GM18502 (cell line): ENCODE results near the gene RARA.

Experiments
- ATAC-seq: cut with Tn5 transposase; IDR thresholded peaks from one replicate; pipeline ENCODE4 v1.9.1; 2021; ENCODE audit warnings: mild to moderate bottlenecking; ENCODE audit not compliant: unreplicated experiment, poor library complexity

Gene RARA

DNA sequence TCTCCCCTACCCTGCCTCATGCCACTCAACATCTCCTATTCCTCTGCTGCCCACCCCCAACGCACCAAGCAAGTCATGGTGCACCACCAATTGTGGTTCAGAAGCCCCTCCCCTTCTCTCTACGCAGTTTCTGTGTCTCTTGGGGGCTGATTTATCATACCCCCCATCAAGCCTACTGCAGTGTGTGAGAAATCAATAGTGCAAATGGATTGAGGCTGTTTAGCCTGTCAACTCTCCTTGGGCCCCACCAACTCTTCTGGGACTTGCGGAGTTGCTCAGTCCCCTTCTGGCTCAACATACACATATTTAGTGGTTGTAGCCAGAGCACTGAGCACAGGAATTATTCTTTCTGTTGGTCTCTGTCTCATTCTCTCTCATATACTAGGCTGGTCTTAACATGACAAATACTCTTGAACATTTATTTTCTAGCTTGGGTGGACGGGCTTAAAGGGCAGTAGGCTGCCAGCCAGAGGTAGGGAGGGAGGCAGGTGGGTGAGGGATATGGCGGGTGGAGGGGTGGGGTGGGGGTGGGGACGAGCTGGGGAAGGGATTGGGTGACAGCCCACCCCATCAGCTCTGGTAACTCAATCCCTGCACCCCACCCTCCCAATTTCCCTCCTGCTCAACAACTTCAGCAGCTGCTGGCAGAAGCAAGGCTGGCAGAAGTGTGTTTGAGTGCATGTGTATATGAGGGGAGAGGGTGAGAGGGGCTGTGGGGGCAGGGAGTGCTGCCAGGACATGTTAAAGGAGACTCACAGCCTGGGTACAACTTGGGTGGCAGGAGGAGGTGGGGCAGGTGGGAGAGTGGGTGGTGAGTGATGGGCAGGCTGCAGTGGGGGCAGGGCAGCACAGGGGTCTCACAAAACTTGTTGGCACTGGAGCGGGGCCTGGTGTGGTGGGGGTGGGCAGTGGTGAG, 4.9 kb downstream of the RARA start:
- no peak for ATAC-seq

DNA sequence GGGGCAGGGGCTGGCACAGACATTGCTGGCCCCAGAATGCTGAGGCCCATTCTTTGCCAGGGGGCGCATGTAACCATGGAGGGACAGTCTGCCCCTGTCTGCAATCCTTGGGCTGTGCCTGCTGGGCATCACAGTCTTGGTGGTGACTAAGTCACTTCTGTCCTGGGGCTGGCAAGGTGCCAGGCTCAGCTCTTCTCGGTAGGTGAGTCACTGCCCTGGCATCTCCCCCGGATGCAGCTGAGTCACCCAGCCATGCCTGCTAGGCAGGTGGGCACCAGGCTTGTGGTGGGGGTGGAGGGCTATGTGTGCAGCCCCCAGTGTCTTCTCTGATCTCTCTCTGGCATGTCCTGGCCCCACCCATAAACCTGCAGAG, 5.6 kb downstream of the RARA start:
- no peak for ATAC-seq

DNA sequence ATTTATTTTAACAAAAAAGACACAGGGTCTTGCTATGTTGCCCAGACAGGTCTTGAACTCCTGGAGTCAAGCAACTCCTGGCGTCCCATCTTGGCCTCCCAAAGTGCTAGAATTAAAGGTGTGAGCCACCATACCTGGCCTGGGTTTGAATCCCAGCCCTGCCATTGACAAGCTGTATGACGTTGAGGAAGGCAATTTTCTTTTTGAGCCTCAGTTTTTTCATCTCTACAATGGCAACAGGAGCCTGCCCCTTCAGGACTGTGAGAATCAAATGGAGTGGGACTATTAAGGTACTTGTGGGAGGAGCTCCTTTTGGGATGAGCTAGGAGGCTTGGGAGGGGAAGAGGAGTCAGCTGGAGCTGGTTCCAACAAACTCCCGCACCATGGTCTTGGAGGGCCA, 6.2 kb downstream of the RARA start:
- ATAC-seq: no peak

DNA sequence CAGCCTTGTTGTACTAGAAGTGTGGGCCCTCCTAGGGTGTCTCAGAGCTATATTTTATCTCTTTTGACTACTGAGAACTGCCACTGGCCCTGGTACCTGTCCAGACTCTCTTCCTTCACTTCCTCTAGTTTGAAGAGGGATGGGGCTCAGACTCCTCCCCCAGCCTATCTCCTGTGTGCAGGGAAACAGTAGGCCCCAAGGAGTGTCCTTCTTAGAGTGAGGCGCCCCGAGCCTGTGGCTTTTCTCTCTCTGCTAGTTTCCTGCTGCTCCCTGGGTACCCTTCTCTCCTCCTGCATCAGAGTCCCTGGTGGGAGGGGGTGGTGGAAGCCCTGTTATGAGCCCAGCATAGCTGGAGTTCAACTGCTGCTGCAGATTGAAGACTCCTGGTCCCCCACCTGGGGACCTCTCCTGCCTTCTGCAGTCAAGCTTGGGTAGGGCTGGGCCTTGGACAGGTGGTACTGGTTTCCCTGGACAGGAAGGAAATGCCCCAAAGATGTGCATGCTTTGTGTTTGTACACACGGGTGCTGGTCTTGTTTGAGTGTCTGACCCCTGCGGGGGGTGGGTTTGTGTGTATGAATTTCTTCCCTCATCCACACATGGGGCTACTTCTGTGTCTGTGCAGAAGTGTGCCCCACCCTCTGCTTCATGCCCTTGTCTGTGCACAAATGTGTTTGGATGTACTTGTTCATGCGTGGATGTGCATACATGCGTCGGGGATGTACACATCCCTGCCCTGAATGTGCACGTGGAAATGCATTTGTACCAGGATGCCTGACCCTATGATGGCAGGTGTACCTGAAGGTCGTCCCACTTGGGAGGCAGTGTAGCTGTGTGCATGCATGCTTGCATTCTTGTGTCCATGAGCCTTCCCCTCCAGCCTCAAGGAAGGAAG, 6.9 kb downstream of the RARA start:
- no peak for ATAC-seq

DNA sequence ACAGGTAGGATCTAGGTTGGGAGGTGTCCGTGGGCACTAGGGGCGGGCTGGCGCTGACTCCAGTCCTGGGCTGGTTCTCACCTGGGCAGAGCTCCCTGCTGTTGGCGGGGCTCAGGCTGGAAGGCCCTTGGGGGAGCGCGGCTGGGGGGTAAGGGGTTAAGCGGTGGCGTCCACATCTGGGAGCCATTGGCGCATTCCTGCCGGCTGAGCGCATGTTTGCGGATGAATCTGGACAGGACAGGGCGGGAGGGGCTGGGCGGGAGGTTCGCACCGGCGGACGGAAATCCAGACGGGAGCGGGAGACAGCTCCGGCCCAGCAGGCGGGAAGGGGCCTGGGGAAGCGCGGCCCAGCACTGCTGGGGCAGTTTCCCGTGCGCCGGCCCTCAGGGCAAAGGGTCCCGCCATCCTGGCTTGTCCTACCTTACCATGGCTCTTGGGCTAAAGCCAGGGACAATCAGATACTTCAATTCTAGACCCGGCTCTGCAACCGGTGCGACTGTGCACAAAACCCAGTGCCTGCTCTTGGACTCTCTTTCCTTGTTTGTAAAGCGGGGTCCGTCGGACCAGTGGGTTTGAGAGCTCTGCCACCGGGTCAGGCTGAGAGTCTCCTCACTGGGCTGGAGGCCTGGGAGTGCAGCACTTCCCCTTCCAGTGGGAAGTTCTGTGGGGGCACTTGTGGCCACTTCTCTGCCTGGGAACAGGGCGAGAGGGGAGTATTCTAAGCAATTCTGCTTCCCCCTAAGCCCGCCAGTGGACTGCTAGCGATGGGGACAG, 7.8 kb downstream of the RARA start:
- no peak for ATAC-seq

DNA sequence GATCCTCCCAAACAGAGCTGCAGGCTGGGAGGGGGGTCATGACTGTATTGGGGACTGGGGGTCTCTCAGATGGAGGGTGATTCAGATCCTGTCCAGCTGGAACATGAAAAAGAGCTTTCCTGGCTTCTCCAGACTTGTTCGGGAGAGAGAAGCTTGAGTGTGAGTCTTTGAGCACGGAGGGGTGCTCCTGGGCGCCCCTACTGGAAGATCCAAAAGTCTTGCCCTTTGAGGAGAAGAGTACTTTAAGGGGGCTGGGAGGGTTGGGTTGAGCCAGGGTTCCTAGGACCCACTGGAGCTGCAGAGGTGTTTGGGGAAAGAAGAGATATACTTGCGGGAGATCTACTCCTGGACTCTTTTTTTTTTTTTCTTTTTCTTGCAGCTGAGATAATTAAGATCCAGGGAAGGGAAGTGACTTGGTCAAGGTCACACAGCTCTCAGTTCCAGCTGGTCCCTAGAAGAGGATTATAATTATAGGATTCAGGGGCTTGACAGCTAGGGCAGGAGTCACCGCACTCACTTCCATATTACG, 8.4 kb downstream of the RARA start:
- no peak for ATAC-seq

DNA sequence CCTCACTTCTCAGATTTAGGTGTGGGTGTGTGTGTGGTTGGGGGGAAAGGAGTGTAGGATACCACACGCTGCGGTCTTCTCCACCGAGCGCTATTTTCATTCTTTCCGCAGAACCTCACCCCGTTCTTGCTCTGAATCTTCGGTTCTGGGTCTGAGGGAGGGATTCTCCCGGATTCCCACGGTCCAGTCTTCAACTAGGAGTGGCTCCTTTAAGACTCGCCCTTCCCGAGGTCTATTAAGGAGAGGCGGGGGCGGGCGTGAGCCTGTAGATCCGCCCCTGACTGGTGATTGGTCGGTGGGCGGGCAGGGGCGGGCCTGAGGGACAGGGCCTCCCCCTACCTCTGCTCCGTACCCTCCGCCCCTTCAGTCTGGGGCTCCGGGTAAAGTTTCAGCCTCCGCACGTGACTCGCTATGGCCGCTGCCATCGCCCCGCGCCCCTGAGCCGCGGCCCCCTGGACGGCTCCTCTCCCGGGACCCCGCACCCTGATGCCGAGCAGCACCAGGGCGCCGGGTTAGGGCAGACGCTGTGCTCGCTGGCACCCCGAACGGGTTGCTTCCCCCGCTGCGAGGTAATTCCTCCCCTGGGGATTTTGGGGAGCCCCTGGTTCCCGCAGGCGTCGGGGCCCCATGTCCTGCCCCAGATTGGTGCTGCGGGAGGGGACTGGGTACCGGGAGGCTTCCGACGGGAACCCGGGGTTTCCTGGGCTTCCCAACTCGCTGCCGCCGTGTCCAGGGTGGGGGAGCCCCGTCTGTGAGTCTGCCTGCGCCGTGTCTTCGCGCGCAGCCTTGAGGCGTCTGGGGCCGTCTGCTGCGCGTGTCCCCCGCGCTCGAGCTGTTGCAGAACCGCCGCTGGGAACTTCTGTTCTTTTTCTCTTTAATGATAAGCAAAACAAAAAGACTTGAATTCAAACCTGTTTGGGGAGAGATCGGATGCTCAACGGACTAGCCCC, 9.2 kb downstream of the RARA start:
- ATAC-seq: peak; percentile 63

DNA sequence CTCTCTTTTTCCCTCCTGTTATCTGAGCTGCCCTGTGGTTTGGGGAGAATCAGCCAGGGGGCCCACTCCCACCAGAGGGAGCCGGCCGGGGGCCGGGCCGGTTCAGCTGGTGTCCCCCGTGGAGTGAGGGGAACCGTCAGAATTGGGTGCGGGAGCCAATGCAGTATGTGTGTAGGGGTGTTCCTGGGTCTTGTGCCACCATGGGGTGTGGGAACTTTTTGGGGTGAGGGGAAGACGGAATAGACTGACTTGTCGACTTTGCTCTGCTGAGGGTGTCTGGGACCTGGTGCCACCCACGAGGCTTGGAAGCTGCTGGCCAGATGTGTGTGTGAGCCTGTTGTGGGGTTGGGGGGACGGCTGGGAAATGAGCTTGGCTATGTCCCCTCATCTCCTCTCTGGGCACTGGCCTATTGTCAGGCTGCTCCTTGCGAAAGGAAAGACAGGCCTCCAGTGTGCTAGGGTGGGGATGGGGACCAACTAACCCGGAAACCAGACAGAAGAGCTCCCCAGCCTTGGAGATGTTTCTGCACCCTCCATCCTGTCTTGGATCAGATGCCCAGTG, 9.9 kb downstream of the RARA start:
- no peak for ATAC-seq

DNA sequence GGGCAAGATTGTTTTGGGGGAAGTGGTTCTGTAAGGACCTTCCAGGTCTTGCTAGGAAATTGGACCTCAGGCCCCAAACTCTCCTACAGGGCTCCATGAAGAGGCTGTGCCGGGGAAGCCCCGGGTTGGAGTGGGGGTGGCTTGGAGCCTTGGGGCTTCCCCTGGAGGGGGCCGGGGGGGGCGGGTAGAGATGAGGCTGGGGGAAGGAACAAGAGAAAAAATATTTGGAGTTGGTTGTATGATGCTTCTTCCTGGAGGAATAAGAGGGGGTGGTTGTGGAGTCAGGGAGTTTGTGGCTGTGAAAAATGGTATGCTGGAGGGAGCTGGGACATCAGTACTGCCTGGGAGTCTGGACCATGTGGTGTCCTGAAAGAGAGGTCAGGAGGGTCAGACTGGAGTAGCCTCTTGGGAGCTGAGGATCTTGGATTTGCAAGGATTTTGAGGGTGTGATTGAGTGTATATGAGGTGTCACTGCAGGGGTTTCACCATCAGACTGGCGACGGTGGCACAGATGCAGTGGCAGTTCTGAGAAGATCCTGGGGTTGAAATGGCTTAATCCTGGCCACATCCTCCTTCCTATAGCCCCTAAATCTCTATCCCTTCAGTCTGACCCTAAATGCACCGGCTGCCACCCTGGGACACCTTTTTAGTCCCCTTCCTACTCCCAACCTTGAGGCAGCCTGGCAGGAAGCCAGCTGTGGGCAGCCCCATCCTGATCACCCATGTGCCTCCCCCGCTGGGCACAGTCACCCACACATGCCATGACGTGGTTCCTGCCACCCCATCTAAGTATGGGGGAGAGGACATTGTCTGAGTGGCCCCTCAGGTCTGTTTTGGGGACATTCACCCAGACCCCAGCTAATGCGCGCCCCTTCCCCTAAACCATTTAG, 10.9 kb downstream of the RARA start:
- ATAC-seq: no peak

DNA sequence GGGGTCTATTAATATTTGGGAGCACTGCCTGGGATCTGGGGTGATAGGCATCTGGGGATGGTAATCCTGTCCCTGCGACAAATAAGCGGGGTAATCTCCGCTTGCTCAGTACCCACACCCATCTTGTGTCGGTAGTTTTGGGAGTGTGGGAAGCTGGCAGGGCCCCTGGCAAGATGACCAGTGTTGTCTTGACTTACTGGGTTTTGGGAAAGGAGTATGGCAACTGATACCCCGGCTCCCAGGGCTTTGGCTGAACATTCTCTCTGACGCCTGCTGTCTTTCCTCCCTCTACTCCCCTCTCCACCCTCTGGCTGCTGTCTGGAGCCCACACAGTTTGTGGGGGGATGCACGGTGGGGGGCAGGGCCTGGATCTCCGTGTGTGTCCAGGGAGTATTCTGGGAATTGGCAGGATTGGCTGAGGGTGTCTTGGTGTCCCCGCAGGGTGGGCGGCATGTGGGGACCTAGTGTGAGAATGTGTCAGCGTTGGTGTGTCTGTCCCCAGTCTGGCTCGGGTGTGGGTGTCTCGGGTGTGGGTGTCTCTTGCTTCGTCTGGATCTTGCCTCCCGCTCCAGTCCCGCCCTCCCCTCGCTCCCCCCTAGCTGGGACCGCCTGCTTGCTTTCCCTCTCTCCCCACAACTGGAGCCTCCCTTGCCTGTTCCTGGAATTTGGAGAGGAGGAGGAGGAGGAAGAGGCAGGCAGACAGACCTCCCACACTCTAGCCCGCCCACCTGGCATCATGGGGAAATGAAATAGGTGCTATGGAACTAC, 12.0 kb downstream of the RARA start:
- ATAC-seq: no peak

DNA sequence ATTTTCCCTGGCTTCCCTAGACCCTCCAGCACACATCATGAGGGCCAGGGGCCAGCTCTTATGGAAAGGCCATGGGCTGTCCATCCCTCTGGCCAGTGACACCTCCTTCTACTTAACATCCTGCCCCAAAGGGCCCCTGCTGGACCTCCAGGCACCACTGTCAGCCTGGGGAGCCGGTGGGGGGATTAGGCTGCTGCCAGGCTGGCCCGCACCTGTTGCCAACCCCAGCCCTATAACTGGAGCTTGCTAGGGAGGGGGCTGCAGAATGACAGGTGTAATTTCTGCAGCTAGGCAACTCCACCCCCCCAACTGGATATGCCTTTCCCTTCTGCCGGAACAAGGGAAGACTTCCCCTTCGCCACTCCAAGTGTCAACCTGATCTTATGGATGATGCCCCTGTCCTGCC, 12.5 kb downstream of the RARA start:
- ATAC-seq: no peak

DNA sequence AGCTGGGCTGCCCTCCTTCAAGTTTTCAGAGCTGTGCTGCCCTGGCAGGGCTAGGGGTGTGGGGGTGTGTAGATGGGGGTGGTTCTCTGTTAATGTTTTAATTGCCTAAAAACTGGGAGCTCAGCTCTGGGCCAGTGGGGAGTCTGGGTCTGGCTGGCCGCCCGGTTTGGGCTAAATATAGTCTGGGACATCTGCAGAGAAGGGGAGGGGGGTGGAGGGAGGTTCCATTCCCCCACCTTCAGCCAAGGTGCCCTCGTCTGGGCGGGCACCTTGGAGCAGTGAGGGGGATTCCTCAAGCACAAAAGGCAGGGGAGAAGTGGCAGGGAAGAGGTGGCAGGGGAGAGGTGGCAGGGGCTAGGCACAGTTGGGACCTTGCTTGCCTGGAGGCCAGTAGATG, 13.0 kb downstream of the RARA start:
- ATAC-seq: no peak

DNA sequence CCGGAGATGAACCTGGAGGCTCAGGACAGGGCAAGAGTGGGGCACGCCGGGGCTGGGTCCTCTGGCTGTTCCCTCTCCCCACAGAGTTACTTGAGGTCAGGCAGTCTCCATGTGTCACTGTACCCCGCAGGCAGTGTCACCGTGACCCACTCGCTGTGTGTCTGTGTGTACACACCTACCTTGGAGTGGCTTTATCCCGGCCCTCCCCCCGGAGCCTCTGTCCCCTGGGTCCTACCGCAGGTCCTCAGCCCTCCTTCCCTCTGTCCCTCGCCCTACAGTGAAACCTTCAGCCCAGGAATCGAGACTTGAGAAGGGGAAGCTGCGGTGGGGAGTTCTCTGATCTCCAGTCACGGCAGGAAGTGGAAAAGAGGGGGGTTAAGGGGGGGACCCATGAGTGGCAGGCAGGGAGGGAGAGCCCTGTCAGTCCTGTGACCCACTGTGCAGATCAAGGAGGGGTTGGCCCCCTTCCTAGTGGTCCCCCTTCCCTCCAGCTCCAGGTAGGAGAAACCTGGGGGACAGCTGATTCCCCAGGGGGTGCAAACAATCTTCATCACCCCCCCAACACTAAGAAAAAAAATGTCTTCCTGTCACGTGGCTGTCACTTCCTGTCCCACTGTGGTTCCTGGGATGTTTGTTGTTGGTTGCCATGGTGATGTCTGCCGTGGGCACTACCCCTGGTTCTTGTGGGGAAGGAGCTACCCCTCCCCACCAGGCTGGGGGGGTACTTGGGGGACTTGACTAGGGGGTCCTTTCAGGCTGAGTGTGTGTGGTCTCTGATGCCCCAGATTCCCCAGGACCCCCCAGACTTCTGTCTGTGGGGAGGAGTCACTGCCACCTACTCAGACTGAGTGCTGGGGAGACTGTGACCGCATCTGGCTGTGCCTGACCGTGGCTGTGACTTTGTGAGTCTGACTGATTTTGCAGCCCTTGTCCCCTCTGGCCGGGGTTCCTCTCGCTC, 13.7 kb downstream of the RARA start:
- peak; percentile 30 for ATAC-seq

DNA sequence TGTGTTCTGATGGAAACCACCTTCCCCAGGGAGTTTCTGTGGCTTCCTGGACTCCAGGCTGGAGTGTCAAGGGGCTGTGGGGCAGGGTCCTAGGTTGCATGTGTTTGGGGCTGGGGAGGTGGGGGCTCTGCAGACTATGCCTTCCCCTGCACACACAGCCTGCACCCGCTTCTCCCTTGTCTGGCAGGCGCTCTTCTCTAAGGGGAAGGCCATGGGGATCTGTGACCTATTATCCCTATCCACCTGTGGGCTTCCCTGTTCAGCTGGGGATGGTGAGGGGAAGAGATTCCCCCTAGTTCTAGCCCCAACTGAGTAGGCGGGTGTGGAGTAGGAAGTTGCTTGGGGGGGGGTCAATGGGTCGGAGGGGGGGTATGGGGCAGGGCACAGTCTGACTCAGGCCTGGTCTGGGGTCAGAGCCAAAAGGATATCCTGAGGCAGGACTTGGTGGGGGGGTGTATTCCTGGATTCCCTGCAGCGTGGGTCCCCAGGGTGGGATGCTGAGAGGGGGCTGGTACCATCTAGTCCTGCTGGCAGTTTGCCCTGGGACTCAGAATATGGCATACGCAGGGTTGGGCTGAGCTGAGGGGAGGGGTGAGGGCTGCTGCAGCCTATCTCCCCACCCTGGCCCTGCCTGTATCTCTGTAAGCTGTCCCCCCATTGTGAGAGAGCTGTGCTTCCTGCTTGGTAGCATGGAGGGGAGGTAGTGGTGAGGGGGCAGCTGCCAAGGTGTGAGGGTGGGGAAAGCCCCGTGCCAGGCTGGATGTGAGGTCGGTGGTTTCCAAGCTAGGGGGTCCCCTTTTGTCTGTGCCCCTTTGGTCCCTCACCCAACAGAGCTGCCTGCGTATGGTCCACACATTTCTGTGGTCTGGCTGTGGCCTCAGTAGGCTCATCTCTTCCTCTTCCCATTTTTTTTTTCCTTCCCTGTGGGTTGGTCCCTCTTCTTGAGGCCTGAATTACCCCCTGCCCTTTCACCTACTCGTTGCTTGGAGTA, 14.7 kb downstream of the RARA start:
- ATAC-seq: no peak
